Measurements from ENCODE around the gene MAPKAP1. TPM values are rescaled to one million over a fixed set of nuclear protein-coding genes. Genes with fewer than 3 reads are reported as not detected.

The MAPKAP1 gene
- total RNA-seq, 4 donors from 2014 or later: 59.0 to 98.2 (median 70.9) TPM

GRCh38 chr9:125683486-125683885, 23.5 kb downstream of the MAPKAP1 start:
- Histone ChIP-seq H3K36me3 (no peaks in the 10 kb centered on the region), H3K9me3 (no peaks in the 10 kb centered on the region), H3K4me1 (no peaks in the 10 kb centered on the region), H3K27ac (no peak overlapping the region), H3K27me3 (no peaks in the 10 kb centered on the region), H3K4me3 (no peak overlapping the region)
- no peak for DNase-seq
- TF ChIP-seq CTCF (IDR thresholded peaks at IDR 0.05) (no peak), POLR2A (IDR thresholded peaks at IDR 0.05) (no peak)

- Histone ChIP-seq H3K36me3 (no peaks in the 10 kb centered on the region), H3K4me1 (no peaks in the 10 kb centered on the region), H3K9me3 (no peaks in the 10 kb centered on the region), H3K4me3 (no peak overlapping the region), H3K27me3 (no peaks in the 10 kb centered on the region), H3K27ac (no peak overlapping the region)
- no peak for DNase-seq
- TF ChIP-seq POLR2A (IDR thresholded peaks at IDR 0.05): no peak
- no peak for TF ChIP-seq CTCF (IDR thresholded peaks at IDR 0.05)
Measured at GRCh38 chr9:125682340-125682739, 24.7 kb downstream of the MAPKAP1 start.

- no peaks in the 10 kb centered on the region for H3K36me3 ChIP-seq
- no peak for DNase-seq
- H3K4me1 ChIP-seq: no peaks in the 10 kb centered on the region
- H3K4me3 ChIP-seq: no peak overlapping the region
- no peak overlapping the region for H3K27ac ChIP-seq
- H3K9me3 ChIP-seq: no peaks in the 10 kb centered on the region
- no peaks in the 10 kb centered on the region for H3K27me3 ChIP-seq
- TF ChIP-seq CTCF (IDR thresholded peaks at IDR 0.05) (no peak), POLR2A (IDR thresholded peaks at IDR 0.05) (no peak)
Measured at GRCh38 chr9:125681657-125682056, 25.4 kb downstream of the MAPKAP1 start.

GRCh38 chr9:125681086-125681622, 25.9 kb downstream of the MAPKAP1 start:
- Histone ChIP-seq H3K27me3 (no peaks in the 10 kb centered on the region), H3K9me3 (no peaks in the 10 kb centered on the region), H3K4me3 (no peak overlapping the region), H3K4me1 (no peaks in the 10 kb centered on the region), H3K27ac (no peak overlapping the region), H3K36me3 (no peaks in the 10 kb centered on the region)
- no peak for TF ChIP-seq POLR2A (IDR thresholded peaks at IDR 0.05)
- TF ChIP-seq CTCF (IDR thresholded peaks at IDR 0.05): no peak
- no peak for DNase-seq

- H3K27ac ChIP-seq: no peak overlapping the region
- TF ChIP-seq CTCF (IDR thresholded peaks at IDR 0.05): no peak
- no peak for TF ChIP-seq POLR2A (IDR thresholded peaks at IDR 0.05)
- no peaks in the 10 kb centered on the region for H3K27me3 ChIP-seq
- no peaks in the 10 kb centered on the region for H3K9me3 ChIP-seq
- no peak for DNase-seq
- H3K36me3 ChIP-seq: no peaks in the 10 kb centered on the region
- no peak overlapping the region for H3K4me3 ChIP-seq
- H3K4me1 ChIP-seq: no peaks in the 10 kb centered on the region
Measured at GRCh38 chr9:125680445-125680844, 26.6 kb downstream of the MAPKAP1 start.

Measured in Peyer's patch (tissue), 4 donors.